ENCODE results near the gene ZNF735. TPM values are rescaled to one million over a fixed set of nuclear protein-coding genes. Genes with fewer than 3 reads are reported as not detected.
A peak's percentile ranks its signal among the peaks of the same experiment; 100 is the strongest.

ZNF735 gene
- polyA plus RNA-seq, 1 experiment = not detected

DNA sequence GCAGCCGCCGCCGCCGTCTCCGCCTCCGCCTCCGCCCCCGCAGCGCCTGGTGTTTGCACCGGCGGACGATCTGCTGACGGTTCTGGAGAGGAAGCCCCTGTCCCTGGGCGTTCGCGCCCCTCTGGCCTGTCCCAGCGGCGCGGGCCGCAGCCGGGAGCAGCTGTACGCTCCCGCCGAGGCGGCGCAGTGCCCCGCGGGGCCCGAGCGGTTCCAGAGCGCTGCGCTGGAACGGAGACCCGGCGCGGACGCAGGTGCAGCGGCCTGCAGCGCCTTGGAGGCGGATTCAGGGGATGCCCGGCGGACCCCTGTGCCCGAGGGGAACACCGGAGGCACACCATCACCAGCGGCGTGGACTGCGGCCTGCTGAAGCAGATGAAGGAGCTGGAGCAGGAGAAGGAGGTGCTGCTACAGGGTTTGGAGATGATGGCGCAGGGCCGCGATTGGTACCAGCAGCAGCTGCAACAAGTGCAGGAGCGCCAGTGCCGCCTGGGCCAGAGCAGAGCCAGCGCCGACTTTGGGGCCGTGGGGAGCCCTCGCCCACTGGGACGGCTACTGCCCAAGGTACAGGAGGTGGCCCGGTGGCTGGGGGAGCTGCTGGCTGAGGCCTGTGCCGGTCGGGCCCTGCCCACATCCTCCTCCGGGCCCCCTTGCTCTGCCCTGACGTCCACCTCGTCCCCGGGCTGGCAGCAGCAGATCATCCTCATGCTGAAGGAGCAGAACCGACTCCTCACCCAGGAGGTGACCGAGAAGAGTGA is 24.8 kb upstream of the ZNF735 start:
- H3K4me3 ChIP-seq (ENCODE audit: low read depth, low read length) = no peak overlapping the region
- POLR2A ChIA-PET = no interaction called here
- H3K27me3 ChIP-seq (ENCODE audit: control insufficient read depth, insufficient read depth, low read length) = no peaks in the 10 kb centered on the region
- H3K36me3 ChIP-seq (ENCODE audit: control insufficient read depth, insufficient read depth, low read length) = no peaks in the 10 kb centered on the region
- TF ChIP-seq, protein P1, sequence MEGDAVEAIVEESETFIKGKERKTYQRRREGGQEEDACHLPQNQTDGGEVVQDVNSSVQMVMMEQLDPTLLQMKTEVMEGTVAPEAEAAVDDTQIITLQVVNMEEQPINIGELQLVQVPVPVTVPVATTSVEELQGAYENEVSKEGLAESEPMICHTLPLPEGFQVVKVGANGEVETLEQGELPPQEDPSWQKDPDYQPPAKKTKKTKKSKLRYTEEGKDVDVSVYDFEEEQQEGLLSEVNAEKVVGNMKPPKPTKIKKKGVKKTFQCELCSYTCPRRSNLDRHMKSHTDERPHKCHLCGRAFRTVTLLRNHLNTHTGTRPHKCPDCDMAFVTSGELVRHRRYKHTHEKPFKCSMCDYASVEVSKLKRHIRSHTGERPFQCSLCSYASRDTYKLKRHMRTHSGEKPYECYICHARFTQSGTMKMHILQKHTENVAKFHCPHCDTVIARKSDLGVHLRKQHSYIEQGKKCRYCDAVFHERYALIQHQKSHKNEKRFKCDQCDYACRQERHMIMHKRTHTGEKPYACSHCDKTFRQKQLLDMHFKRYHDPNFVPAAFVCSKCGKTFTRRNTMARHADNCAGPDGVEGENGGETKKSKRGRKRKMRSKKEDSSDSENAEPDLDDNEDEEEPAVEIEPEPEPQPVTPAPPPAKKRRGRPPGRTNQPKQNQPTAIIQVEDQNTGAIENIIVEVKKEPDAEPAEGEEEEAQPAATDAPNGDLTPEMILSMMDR (IDR thresholded peaks at IDR 0.05; ENCODE audit: insufficient read depth, low read depth, low read length) = no peak
- no peak for DNase-seq (ENCODE audit: low read depth)
- CTCF ChIA-PET = interaction anchor here (0.5 to 0.6 kb wide), 2 partner anchors 444 to 483 kb away, joined by 3 read pairs; no protein-coding TSS in a partner anchor

DNA sequence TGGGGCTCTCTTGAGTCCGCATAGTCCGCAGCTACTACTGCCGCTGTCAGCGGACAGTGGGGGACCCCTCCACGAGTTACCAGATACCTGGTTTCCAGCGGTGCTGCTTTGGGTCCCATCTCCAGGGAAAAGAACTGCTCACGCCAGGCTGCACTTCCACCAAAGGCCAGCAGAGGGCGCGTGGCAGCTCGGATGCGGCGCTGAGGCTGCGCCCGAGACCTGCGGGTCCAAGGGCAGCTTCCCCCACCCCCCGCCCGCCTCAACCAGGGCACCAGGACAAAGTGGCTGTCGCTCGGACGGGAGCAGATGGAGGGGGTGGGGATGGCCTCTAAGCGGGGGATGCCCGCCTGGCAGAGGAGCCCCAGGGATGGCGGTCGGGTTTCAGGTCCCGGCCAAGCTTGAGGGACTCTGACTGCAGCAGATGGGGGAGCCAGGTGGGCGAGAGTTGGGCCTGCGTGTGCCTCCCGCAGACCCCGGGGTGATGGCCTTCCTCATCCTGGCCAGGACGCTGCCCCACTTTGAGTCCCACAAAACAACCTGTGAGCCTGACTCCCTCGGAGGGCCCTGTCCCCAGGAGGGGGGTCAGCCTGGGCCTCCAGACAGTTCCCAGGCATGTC is 23.8 kb upstream of the ZNF735 start:
- ChIA-PET POLR2A (no interaction called here), CTCF (no interaction called here)
- H3K4me3 ChIP-seq (ENCODE audit: low read depth, low read length) = no peak overlapping the region
- TF ChIP-seq, protein P1 (IDR thresholded peaks at IDR 0.05; ENCODE audit: insufficient read depth, low read depth, low read length) = peak; percentile 24; the same call in 1 of the 2 replicates
- H3K27me3 ChIP-seq (ENCODE audit: control insufficient read depth, insufficient read depth, low read length) = no peaks in the 10 kb centered on the region
- DNase-seq (ENCODE audit: low read depth) = no peak
- H3K36me3 ChIP-seq (ENCODE audit: control insufficient read depth, insufficient read depth, low read length) = no peaks in the 10 kb centered on the region

DNA sequence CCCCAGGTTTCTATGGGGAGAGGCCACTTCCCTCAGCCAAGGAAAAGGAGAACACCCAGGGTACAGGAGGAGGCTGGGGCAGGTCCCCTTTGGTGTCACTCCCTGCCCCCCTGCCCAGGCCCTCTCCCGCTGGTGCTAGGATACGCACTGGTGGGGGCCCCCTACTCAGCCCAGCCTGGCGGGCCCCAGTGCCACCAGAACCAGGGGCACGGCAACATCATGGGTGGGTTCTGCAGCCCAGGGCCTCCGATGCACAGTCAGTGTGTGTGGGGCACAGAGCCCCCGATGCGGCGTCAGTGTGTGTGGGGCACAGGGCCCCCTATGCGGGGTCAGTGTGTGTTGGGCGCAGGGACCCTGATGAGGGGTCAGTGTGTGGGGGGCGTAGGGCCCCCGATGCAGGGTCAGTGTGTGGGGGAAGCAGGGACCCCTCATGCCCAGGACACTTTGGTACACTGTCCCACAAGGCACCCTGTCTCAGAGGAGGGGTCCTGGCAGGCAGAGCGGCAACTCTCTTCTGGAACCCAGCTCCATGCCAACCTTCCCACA is 23.1 kb upstream of the ZNF735 start:
- Histone ChIP-seq H3K36me3 (ENCODE audit: control insufficient read depth, insufficient read depth, low read length) (no peaks in the 10 kb centered on the region), H3K4me3 (ENCODE audit: low read depth, low read length) (no peak overlapping the region), H3K27me3 (ENCODE audit: control insufficient read depth, insufficient read depth, low read length) (no peaks in the 10 kb centered on the region)
- ChIA-PET CTCF (interaction anchor here (0.7 kb wide), 1 partner anchor 26 kb away, joined by 3 read pairs; no protein-coding TSS in a partner anchor), POLR2A (no interaction called here)
- TF ChIP-seq, protein P1 (IDR thresholded peaks at IDR 0.05; ENCODE audit: insufficient read depth, low read depth, low read length) = no peak
- DNase-seq (ENCODE audit: low read depth) = no peak

DNA sequence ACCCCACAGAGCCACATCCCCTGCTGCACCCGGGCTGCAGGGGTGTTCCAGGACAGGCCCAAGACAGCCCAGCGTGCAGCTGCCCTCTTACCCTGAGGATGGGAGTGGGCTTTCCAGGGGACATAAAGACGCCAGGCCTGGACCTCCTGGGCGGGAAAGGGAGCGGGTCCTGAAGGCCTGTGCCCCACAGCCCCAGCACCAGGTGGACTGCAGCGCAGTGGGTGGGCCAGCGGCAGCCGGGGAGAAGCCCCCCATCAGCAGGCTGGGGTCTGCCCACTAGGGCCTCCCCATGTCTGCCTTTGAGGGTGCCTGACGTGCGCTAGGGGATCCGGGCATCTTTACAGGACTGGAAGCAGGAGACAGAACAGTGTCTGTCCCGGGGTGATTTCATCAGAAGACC is 22.6 kb upstream of the ZNF735 start:
- no peak for DNase-seq (ENCODE audit: low read depth)
- H3K27me3 ChIP-seq (ENCODE audit: control insufficient read depth, insufficient read depth, low read length) = no peaks in the 10 kb centered on the region
- H3K4me3 ChIP-seq (ENCODE audit: low read depth, low read length) = no peak overlapping the region
- ChIA-PET CTCF (interaction anchor here (0.7 kb wide), 1 partner anchor 26 kb away, joined by 3 read pairs; no protein-coding TSS in a partner anchor), POLR2A (no interaction called here)
- H3K36me3 ChIP-seq (ENCODE audit: control insufficient read depth, insufficient read depth, low read length) = no peaks in the 10 kb centered on the region
- TF ChIP-seq, protein P1 (IDR thresholded peaks at IDR 0.05; ENCODE audit: insufficient read depth, low read depth, low read length) = no peak

DNA sequence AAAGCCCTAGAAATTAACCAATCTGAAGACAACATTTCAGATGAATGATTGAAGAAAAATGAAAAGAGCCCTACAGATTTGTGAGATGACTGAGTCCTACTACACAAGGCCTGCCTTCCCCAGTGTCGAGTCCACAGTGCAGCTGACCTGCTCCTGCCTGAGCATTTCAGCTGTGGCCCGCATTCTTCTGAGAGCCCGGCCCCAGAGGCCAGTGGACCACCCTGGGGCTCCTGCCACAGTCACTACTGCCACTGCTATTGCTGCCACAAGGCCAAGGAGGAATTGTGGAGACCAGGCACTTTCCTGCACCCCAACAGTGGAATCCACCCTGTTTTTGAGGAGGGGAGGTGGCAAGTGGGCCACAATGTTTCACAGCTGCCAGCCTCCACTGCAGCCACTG is 19.6 kb upstream of the ZNF735 start:
- CTCF ChIA-PET = no interaction called here
- TF ChIP-seq, protein P1 (IDR thresholded peaks at IDR 0.05; ENCODE audit: insufficient read depth, low read depth, low read length) = no peak
- no peak overlapping the region for H3K4me3 ChIP-seq (ENCODE audit: low read depth, low read length)
- H3K36me3 ChIP-seq (ENCODE audit: control insufficient read depth, insufficient read depth, low read length) = no peaks in the 10 kb centered on the region
- POLR2A ChIA-PET = no interaction called here
- no peaks in the 10 kb centered on the region for H3K27me3 ChIP-seq (ENCODE audit: control insufficient read depth, insufficient read depth, low read length)
- no peak for DNase-seq (ENCODE audit: low read depth)
